GM18498 (cell line): ENCODE measurements around the gene AMBRA1.

Experiments used
- ATAC-seq: cut with Tn5 transposase; IDR thresholded peaks from one replicate; pipeline ENCODE4 v1.9.1; 2021; ENCODE audit warnings: mild to moderate bottlenecking, moderate library complexity; ENCODE audit not compliant: unreplicated experiment

AMBRA1 gene

DNA sequence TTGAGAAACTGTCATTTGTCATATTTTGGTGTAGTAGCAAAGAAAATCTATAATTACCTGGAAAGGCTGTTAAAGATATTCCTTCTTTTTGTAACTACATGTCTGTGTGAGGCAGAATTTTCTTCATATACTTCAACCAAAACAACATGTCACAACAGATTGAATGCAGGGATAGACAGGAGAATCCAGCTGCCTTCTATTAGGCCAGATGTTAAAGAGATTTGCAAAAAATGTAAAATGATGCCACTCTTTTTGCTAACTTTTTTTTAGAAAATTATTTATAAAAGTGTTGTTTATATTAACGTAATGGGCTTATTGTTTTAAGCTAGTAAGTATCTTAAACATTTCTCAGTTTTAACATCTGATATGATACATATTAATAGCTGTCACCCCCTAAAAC, 233.9 kb downstream of the AMBRA1 start:
- ATAC-seq: no peak

- ATAC-seq: no peak
These were observed 236.3 kb downstream of the AMBRA1 start for GRCh38 chr11:46357483-46357936.

DNA sequence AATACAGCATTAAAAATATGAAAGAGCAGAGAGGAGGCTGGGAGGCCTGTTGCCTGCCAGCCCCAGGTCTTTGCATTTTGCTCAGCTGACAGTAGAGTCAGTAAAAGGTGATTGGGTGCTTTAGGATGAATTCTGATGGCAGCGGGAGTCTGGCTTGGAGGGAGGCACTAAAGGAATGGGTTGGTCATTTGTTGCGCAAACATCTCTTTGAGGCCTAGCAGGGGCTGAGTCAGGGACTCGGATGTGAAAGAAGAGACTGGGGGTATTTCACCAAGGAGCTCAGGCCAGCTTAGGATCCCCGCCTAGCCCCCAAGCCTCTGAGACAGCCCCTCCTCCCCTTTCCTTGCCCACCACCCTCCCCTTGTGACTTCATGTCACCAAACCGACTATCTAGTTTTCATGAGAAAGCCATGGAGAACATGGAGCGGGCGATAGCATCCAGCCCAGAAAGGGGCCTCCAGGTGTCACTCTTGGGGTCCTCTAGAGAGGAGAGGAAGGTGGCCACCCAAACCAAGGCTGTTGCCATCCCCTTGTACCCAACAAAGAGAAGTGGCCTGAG, 236.8 kb downstream of the AMBRA1 start:
- no peak for ATAC-seq

DNA sequence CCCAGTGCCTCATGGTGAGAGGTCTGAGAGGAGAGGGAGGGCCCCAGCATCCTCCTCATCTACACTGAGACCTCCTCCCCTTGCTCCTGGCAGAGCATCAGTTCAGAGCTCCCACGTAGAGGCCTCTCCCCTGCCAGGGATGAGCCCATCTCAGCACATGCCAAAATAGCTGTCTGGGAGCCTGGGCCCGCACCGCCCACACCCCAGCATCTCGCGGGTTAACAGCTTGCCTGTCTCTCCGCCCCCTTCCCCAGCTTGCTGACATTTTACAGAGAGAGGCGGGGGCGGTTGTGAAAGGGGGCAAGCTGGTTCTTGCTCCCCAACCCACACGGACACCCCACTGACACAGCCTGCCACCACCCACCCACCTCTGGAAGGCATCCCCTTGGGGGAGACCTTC, 240.1 kb downstream of the AMBRA1 start:
- ATAC-seq: no peak

DNA sequence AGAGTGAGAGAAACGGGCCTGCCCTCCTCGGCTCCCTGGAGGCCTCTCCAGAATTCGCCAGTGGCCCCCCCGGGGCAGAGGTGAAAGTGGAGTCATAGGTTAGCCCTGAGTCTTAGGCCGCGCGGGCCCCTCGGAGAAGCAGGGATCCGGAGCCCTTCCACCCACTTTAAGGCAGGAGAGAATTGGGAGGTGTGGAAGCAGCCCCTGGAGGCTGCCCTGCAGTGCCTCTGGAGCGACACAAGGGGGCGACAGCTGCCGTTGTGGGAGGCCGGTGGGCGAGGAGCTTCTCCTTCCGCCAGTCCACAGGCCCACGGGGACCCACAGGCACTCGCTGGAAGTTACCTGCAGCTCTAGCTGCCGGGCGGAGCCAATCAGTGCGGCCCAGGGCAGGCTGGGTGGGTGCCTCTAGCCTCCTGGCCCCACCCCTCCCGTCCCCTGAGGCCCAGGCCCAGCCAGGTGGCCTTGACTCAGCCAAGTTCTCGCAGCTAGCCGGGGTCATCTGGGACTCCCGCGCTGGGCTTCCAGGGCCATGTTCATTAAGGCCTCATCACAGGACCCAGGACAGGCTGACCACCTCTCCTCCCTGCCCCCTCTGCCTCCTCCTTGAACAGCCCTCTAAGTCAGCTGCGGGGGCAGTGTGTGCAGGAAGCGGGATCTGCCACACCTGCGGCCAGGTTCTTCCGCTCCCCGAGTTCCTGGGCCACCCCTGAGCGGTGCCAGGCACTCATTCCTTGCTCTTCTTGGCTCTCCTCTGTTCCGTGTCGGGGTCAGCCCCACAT, 241.6 kb downstream of the AMBRA1 start:
- no peak for ATAC-seq

DNA sequence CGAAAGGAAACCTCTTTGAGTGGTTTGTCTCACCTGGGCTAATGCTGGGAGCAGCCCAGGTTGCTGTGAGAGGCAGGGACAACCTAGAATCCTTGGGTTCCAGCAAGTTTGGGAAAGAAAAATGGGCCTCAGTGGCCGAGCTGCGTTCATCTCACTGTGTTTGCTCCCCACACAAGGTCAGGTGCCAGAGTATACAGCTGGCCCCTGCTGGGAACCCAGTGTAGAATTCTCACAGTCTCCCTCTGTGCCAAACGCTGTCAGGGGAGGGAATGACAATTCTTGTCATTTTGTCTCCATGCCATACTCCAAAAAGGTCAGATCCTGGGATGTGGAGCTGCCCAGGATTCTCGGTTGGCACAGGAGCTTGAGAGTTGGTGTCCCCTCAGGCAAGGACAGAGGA, 242.2 kb downstream of the AMBRA1 start:
- ATAC-seq: no peak

GRCh38 chr11:46351148-46351547, 242.7 kb downstream of the AMBRA1 start:
- ATAC-seq: no peak

- ATAC-seq: no peak
These were observed 243.1 kb downstream of the AMBRA1 start for GRCh38 chr11:46350695-46351094.

DNA sequence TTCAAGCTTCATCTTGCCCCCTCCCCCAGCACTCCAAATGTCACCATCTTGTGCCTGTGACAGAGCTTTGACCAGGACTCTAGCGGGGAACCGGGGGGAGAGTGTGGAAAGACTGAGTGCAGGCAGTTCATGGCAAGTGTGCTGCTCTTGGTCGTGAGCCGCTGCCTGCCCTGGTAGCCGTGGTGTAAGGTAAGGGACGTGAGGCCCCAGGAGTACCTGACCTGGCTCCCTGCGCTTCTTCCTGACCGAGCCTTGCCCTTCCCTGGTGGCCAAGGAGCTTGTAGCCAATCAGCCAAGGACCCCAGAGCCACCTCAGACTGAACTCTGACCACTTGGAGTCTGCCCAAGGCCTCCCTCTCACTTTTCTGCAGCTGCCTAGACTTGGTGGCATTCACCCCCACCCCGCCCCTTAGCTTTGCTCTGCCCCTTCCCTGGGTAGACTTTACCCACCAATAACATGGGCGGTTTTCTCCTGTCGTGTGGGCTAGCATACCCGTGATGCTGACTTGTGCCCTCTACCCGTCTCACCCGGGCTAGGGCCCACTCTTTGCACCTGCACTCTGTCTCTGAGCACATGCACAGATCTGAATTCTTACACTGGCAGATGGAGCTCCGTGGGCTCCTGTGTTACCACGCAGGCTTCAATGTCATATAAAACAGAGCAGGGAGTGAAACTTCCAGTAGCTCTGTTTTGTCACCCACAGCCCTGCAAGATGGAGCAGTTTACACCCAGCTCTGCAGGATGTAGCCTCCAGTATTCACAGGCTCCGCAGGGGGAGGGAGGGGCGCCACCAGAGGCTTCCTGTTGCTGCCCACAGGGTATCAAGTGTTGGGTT, 245.0 kb downstream of the AMBRA1 start:
- ATAC-seq: no peak

DNA sequence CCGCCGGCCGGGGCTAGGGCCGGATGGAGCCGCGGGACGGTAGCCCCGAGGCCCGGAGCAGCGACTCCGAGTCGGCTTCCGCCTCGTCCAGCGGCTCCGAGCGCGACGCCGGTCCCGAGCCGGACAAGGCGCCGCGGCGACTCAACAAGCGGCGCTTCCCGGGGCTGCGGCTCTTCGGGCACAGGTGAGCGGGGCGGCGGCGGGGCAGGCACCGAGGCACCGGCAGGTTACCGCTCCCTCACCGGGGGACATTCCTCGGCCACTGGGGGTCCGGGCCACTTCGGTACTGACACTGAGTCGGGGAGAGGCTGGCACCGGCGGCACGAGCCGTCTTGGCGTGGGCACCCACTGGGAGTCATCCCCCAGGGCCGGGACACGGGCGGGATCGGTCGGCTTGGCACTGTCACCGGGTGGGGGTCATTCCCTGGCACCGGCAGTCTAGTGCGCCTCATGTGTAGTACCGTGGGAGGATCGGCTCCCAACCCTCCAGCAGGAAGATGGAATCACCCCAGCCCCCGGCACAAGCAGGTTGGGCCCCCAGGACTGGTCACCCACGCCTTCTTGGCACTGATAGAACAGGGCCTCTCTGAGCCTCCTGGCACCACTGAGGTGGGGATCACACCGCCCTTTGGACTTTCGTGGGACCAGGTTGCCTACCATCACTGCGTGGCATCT, 246.0 kb downstream of the AMBRA1 start:
- no peak for ATAC-seq

- peak; percentile 70 for ATAC-seq
These were observed 246.8 kb downstream of the AMBRA1 start, which contains the start of gene DGKZ for GRCh38 chr11:46346886-46347636. Gene DGKZ, plus strand, starts transcription at chr11:46347463. Its CDS starts 197 bp downstream, at chr11:46347660.
